Fibroblast of lung (primary cell): ENCODE measurements around the gene SFTA2. TPM values are rescaled to one million over a fixed set of nuclear protein-coding genes. Genes with fewer than 3 reads are reported as not detected.

Source experiments
- DNase-seq, 2 donors: peaks; one replicate each; pipeline versions ENCODE4 v3.0.0 to v3.0.0-alpha.2; 2010; ENCODE audit warnings: low read depth in 2 of 2
- H2AFZ ChIP-seq: 2 replicates; pipeline ENCODE4 v1.5.1; 2012; ENCODE audit warnings: low read length, control low read depth, inconsistent platforms
- H3K27ac ChIP-seq: 2 replicates; pipeline ENCODE4 v1.5.1; 2011; ENCODE audit warnings: low read length, control low read depth; ENCODE audit not compliant: insufficient read depth
- H3K27me3 ChIP-seq: 2 replicates; pipeline ENCODE4 v1.5.1; 2011; ENCODE audit warnings: mild to moderate bottlenecking, low read length; ENCODE audit not compliant: control insufficient read depth, insufficient read depth
- H3K36me3 ChIP-seq: 2 replicates; pipeline ENCODE4 v1.5.1; 2011; ENCODE audit warnings: low read length; ENCODE audit not compliant: control insufficient read depth, insufficient read depth
- H3K4me1 ChIP-seq: 2 replicates; pipeline ENCODE4 v1.5.1; 2011; ENCODE audit warnings: low read length; ENCODE audit not compliant: control insufficient read depth, insufficient read depth; ENCODE audit errors: extremely low read depth
- H3K4me2 ChIP-seq: 2 replicates; pipeline ENCODE4 v1.5.1; 2011; ENCODE audit warnings: low read length, control low read depth; ENCODE audit not compliant: insufficient read depth; ENCODE audit errors: extremely low read depth
- H3K4me3 ChIP-seq, 4 experiments: fragments of 200-600 bp in 1 of 4; sonication (generic) in 1 of 4; replicated peaks in 1 of 4; 2 replicates each; pipeline ENCODE4 v1.5.1; 2011 to 2016; ENCODE audit warnings: low read length in 4 of 4, low read depth in 3 of 4, mild to moderate bottlenecking in 3 of 4, control low read depth in 2 of 4, inconsistent platforms in 1 of 4, mixed read lengths in 1 of 4; ENCODE audit not compliant: insufficient read depth in 1 of 4; ENCODE audit errors: control extremely low read depth in 1 of 4
- H3K79me2 ChIP-seq: 2 replicates; pipeline ENCODE4 v1.5.1; 2012; ENCODE audit warnings: mild to moderate bottlenecking, low read length, inconsistent platforms; ENCODE audit not compliant: control insufficient read depth, insufficient read depth
- H3K9ac ChIP-seq: 2 replicates; pipeline ENCODE4 v1.5.1; 2011; ENCODE audit warnings: mild to moderate bottlenecking, low read length, control low read depth; ENCODE audit not compliant: insufficient read depth
- H3K9me3 ChIP-seq: 2 replicates; pipeline ENCODE4 v1.5.1; 2012; ENCODE audit warnings: low read depth, low read length; ENCODE audit not compliant: control insufficient read depth, insufficient read depth
- H4K20me1 ChIP-seq: 2 replicates; pipeline ENCODE4 v1.5.1; 2011; ENCODE audit warnings: low read length; ENCODE audit not compliant: control insufficient read depth, insufficient read depth; ENCODE audit errors: extremely low read depth
- CTCF ChIP-seq, 2 donors: IDR thresholded peaks in 1 of 2; conservative IDR thresholded peaks in 1 of 2; 1 replicate in 1 of 2; 2 replicates in 1 of 2; pipeline ENCODE4 v1.5.1; 2011 to 2012; ENCODE audit warnings: low read length in 2 of 2, control low read depth in 1 of 2, inconsistent platforms in 1 of 2, low read depth in 1 of 2, mild to moderate bottlenecking in 1 of 2
- EZH2 ChIP-seq: IDR thresholded peaks from 2 replicates; pipeline ENCODE4 v1.5.1; 2012; ENCODE audit warnings: low read length, control low read depth, mild to moderate bottlenecking; ENCODE audit errors: missing control alignments
- polyA plus RNA-seq, 2 donors: library from polyadenylated mRNA; depleted of rRNA in 1 of 2; stranded (reverse) in 1 of 2; unstranded in 1 of 2; fragments of >200 nt; gene quantifications; 2 replicates each; pipeline ENCODE4 v1.2.1, GENCODE V29; 2011 to 2012; ENCODE audit warnings: missing spikeins in 1 of 2
- total RNA-seq: library from RNA; depleted of rRNA; stranded (reverse); fragments of >200 nt; gene quantifications from 2 replicates; pipeline ENCODE4 v1.2.1, GENCODE V29; 2014

SFTA2 gene
- total and polyA plus RNA-seq, 2 donors (not counting 1 experiment from before 2014, with no cell fraction given) = not detected

- Histone ChIP-seq H4K20me1 (no peaks in the 10 kb centered on the region), H3K36me3 (peaks cover 6% of the 10 kb centered on the region), H3K9ac (no peak overlapping the region), H3K4me2 (no peak overlapping the region), H3K27me3 (no peaks in the 10 kb centered on the region), H3K27ac (no peak overlapping the region), H2AFZ (no peak overlapping the region), H3K9me3 (no peaks in the 10 kb centered on the region), H3K4me1 (no peaks in the 10 kb centered on the region), H3K79me2 (no peaks in the 10 kb centered on the region), H3K4me3 (no peak overlapping the region)
- TF ChIP-seq EZH2 (no peak), CTCF (conservative IDR thresholded peaks at IDR 0.05 in 1 of 2, IDR thresholded peaks at IDR 0.05 in 1 of 2; ENCODE audit: low read depth in 1 of 2, low read length in 2 of 2) (no peak)
- no peak for DNase-seq
Measured at GRCh38 chr6:30897882-30898281, 34.1 kb downstream of the SFTA2 start.

GRCh38 chr6:30896541-30896940, 35.4 kb downstream of the SFTA2 start:
- Histone ChIP-seq H3K79me2 (no peaks in the 10 kb centered on the region), H3K4me3 (no peak overlapping the region), H3K9me3 (no peaks in the 10 kb centered on the region), H3K4me2 (no peak overlapping the region), H3K4me1 (no peaks in the 10 kb centered on the region), H2AFZ (no peak overlapping the region), H3K27ac (no peak overlapping the region), H3K36me3 (peaks cover 7% of the 10 kb centered on the region), H4K20me1 (no peaks in the 10 kb centered on the region), H3K9ac (no peak overlapping the region), H3K27me3 (no peaks in the 10 kb centered on the region)
- no peak for DNase-seq
- TF ChIP-seq CTCF (conservative IDR thresholded peaks at IDR 0.05 in 1 of 2, IDR thresholded peaks at IDR 0.05 in 1 of 2; ENCODE audit: low read depth in 1 of 2, low read length in 2 of 2) = no peak
- no peak for TF ChIP-seq EZH2

- peaks cover 7% of the 10 kb centered on the region for H3K36me3 ChIP-seq
- H3K27ac ChIP-seq = no peak overlapping the region
- H3K9me3 ChIP-seq = no peaks in the 10 kb centered on the region
- H3K27me3 ChIP-seq = no peaks in the 10 kb centered on the region
- H3K79me2 ChIP-seq = no peaks in the 10 kb centered on the region
- no peak for TF ChIP-seq EZH2
- TF ChIP-seq CTCF (conservative IDR thresholded peaks at IDR 0.05 in 1 of 2, IDR thresholded peaks at IDR 0.05 in 1 of 2; ENCODE audit: low read depth in 1 of 2, low read length in 2 of 2) = no peak
- H3K9ac ChIP-seq = no peak overlapping the region
- no peaks in the 10 kb centered on the region for H4K20me1 ChIP-seq
- no peak overlapping the region for H2AFZ ChIP-seq
- no peak for DNase-seq
- no peak overlapping the region for H3K4me3 ChIP-seq
- no peak overlapping the region for H3K4me2 ChIP-seq
- no peaks in the 10 kb centered on the region for H3K4me1 ChIP-seq
Measured at GRCh38 chr6:30895343-30895742, 36.6 kb downstream of the SFTA2 start.
